Mucosa of descending colon (tissue), 3 donors: ENCODE data around the gene ORC1. TPM values are rescaled to one million over a fixed set of nuclear protein-coding genes. Genes with fewer than 3 reads are reported as not detected.

Experiments used
- ATAC-seq: fragments of 200-7000 bp; cut with Tn5 transposase; one replicate; pipeline ENCODE4 v1.9.1; 2020; ENCODE audit warnings: mild to moderate bottlenecking, moderate library complexity
- DNase-seq, 3 donors: peaks; one replicate each; pipeline ENCODE4 v3.0.0-alpha.2; 2020
- H3K36me3 ChIP-seq: fragments of 200-600 bp; one replicate; pipeline ENCODE4 v1.8.0; 2021; ENCODE audit warnings: low read depth, mild to moderate bottlenecking
- H3K4me1 ChIP-seq: fragments of 200-600 bp; one replicate; pipeline ENCODE4 v1.8.0; 2021; ENCODE audit warnings: low read depth, mild to moderate bottlenecking
- H3K4me3 ChIP-seq: fragments of 200-600 bp; one replicate; pipeline ENCODE4 v1.8.0; 2021; ENCODE audit warnings: mild to moderate bottlenecking
- H3K9me3 ChIP-seq: fragments of 200-600 bp; one replicate; pipeline ENCODE4 v1.8.0; 2021; ENCODE audit warnings: mild to moderate bottlenecking
- CTCF ChIP-seq: fragments of 200-600 bp; IDR thresholded peaks from one replicate; pipeline ENCODE4 v1.8.0; 2022; ENCODE audit warnings: antibody characterized with exemption, mild to moderate bottlenecking
- intact Hi-C, 2 donors: fragments of 100-400 bp; cut with DNase I in 1 of 2; cut with micrococcal nuclease in 1 of 2; formaldehyde crosslinking; loops; one replicate each; pipeline versions ENCODE4 v1.11.0 to v1.11.1; 2022; cut with DNase I, micrococcal nuclease
- total RNA-seq, 3 donors: library from RNA; stranded (reverse); fragmentation: NEBNext Ultra II Directional in 2 of 3; extraction: Animal tissue kit (Norgen Biotek cat#: 25700) in 2 of 3; gene quantifications; one replicate each; pipeline versions ENCODE4 v1.2.1 to v1.2.4, GENCODE V29; 2021 to 2023
- donor health status: DM: no; HTN: no; CAD: no; lungs with moderate emphysema.
- donor health status: DM: no; HTN: no; CAD: no.
- donor health status: DM: no; HTN: yes; CAD: no.

ORC1 gene
- total RNA-seq, 3 donors from 2014 or later = 1.1 to 7.6 (median 2.1) TPM

GRCh38 chr1:52341655-52342260, 62.5 kb downstream of the ORC1 start:
- intact Hi-C loops = no loop called here
- Histone ChIP-seq H3K4me3 (no peak overlapping the region), H3K36me3 (no peaks in the 10 kb centered on the region), H3K9me3 (no peaks in the 10 kb centered on the region), H3K4me1 (no peaks in the 10 kb centered on the region)
- DNase-seq = no peak
- TF ChIP-seq CTCF = no peak
- no peak for ATAC-seq

DNA sequence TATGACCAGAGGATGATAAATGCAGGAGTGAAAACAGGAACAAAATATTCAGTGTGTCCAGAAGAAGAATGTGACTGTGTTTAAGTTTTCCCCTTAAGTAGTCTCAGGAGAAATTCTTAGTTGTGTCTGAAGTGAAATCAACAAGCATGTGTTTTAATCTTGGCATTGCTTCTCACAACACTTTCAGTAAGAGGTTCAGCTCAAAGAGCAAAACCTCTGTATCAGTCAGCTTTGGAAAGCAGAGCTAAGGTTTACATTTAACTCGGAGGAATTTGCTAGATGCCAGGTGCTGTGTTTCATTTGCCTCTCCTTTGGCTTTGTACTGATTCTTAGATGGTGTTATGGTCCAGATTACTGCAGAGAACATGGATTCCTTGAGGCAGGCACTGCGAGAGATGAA, 66.8 kb downstream of the ORC1 start:
- H3K4me1 ChIP-seq = no peaks in the 10 kb centered on the region
- H3K9me3 ChIP-seq = no peaks in the 10 kb centered on the region
- no peak overlapping the region for H3K4me3 ChIP-seq
- no peak for TF ChIP-seq CTCF
- no peaks in the 10 kb centered on the region for H3K36me3 ChIP-seq
- DNase-seq = no peak
- intact Hi-C loops = no loop called here
- no peak for ATAC-seq

- H3K4me3 ChIP-seq = no peak overlapping the region
- no peaks in the 10 kb centered on the region for H3K9me3 ChIP-seq
- DNase-seq (no peak), ATAC-seq (no peak)
- TF ChIP-seq CTCF = no peak
- no peaks in the 10 kb centered on the region for H3K36me3 ChIP-seq
- H3K4me1 ChIP-seq = no peaks in the 10 kb centered on the region
- intact Hi-C loops = no loop called here
These were observed 69.2 kb downstream of the ORC1 start for GRCh38 chr1:52334906-52335528.

GRCh38 chr1:52332411-52332810, 71.8 kb downstream of the ORC1 start:
- no peak for DNase-seq
- no peak for ATAC-seq
- H3K4me3 ChIP-seq = no peak overlapping the region
- H3K4me1 ChIP-seq = no peaks in the 10 kb centered on the region
- intact Hi-C loops = no loop called here
- H3K36me3 ChIP-seq = no peaks in the 10 kb centered on the region
- H3K9me3 ChIP-seq = no peaks in the 10 kb centered on the region
- TF ChIP-seq CTCF = no peak

DNA sequence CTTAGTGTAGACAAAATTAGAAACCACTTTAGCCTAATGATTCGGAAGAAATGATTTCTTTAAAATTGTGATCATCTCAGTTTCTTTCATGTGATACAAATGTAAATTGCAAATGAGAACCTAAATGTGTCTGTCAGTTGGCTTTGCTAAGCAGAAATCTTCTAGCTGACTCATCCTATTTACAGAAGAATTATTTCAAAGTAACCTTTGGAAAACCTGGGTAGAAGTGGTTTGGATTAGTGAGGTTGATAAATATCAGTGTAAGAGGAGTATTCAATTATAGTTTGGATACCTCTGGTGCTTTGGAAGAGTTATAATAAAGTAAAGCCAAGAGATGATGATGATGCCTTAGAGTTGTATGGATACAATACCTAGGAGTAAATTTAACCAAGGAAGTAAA, 75.6 kb downstream of the ORC1 start:
- H3K9me3 ChIP-seq = no peaks in the 10 kb centered on the region
- H3K4me3 ChIP-seq = no peak overlapping the region
- intact Hi-C loops = no loop called here
- H3K4me1 ChIP-seq = no peaks in the 10 kb centered on the region
- no peaks in the 10 kb centered on the region for H3K36me3 ChIP-seq
- no peak for ATAC-seq
- TF ChIP-seq CTCF = no peak
- no peak for DNase-seq

GRCh38 chr1:52325786-52326185, 78.4 kb downstream of the ORC1 start:
- intact Hi-C loops = no loop called here
- TF ChIP-seq CTCF = no peak
- Histone ChIP-seq H3K4me1 (no peaks in the 10 kb centered on the region), H3K4me3 (no peak overlapping the region), H3K9me3 (no peaks in the 10 kb centered on the region), H3K36me3 (no peaks in the 10 kb centered on the region)
- DNase-seq (no peak), ATAC-seq (no peak)
